GM18505 (cell line): ENCODE measurements around the gene AGPAT2.
"Not testable (repeated sequence)": the region's sequence is repeated elsewhere in the genome, so short reads cannot be mapped to it uniquely, and the experiment has no call there.

Source experiments
- ATAC-seq: cut with Tn5 transposase; IDR thresholded peaks from one replicate; pipeline ENCODE4 v1.9.1; 2021; ENCODE audit not compliant: unreplicated experiment
- POLR2A ChIP-seq: IDR thresholded peaks from 4 replicates; pipeline ENCODE4 v1.6.1; 2011; ENCODE audit warnings: borderline replicate concordance; ENCODE audit not compliant: insufficient read depth, insufficient read length; ENCODE audit errors: extremely low read depth

AGPAT2 gene

DNA sequence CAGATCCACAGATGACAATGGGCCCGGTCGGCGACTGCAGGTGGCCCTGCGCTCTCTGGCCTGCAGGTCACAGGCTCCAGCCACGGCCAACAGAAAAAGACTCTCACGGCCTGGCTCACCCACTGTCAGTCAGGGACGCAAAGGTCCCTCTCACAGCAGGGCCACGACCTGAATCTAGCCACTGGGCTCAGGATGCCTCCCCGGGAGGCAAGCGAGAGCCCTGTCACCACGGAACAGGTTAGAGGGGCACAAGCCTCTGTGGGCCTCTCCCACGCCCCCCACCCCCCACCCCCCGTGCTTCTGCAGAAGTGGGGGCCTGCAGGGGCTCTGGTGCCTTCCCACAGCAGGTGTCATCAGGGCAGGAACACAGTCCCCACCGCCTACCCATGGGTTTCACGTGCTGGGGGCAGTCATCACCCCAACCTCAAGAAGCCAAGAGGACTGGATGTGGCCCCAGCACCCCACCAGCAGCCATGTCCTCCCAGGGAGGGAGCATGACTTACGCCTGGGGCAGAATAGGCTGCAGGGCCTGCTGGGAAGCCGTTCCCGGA lies 41.8 kb downstream of the AGPAT2 start:
- TF ChIP-seq POLR2A = no peak
- ATAC-seq = no peak

GRCh38 chr9:136644593-136645351 lies 42.5 kb downstream of the AGPAT2 start:
- TF ChIP-seq POLR2A = no peak
- no peak for ATAC-seq

GRCh38 chr9:136644343-136644592 lies 43.0 kb downstream of the AGPAT2 start:
- ATAC-seq = no peak
- no peak for TF ChIP-seq POLR2A

DNA sequence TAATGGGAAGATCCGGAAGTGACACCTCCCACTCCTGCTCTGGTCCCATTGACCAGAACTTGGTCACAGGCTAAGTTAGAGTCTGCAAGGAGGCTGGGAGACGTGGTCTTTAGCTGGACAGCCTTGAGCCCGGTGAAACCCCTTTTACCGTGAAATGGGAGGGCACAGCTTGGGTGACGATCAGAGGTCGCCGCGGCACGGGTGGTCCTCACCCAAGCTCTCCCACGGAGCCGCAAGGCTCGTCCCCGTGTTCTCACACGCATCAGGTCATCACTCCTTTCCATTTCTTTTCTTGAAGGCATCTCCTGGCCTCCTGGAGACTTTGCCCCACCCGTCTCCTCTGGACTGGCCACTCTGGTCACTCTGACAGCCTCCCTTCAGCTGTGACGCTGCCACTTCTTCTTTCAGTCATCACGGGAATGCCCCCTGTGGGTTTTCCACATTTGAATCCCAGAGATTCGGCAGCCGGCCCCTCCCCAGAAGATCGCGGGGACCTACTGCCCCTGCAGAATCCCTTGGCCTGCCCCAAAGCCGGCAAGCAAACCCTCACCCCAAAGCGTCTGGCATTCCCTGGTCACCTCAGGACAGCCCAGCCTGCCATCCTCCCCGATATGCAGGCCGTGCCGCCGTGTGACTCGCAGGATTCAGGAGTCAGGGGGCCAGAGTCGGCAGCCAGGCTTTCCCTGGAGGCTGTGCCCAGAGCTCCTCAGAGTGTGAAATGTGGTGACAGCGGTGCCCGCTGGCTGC lies 43.5 kb downstream of the AGPAT2 start:
- ATAC-seq = no peak
- no peak for TF ChIP-seq POLR2A

DNA sequence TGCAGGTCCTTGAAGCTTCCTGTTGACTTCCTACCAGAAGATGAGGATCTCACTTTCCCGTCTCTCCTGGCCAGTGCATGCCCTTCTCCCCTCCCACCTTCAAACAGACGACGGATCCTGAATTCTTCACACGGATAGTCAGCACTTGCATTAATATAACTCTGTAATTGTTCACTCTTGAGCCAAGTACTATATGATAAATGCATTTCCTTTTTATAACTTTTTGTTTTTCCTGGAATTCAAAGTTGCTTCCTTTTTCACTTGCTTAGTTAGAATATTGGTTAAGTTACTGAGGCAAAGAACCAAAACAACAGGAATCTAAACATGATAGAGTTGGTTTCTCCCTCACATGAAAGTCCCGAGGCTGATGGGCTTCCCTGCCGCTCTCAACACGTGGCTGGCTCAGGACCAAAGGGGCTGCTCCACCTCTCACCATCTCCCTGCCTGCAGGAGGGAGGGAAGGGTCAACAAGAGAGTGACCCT lies 44.8 kb downstream of the AGPAT2 start:
- TF ChIP-seq POLR2A = no peak
- no peak for ATAC-seq

DNA sequence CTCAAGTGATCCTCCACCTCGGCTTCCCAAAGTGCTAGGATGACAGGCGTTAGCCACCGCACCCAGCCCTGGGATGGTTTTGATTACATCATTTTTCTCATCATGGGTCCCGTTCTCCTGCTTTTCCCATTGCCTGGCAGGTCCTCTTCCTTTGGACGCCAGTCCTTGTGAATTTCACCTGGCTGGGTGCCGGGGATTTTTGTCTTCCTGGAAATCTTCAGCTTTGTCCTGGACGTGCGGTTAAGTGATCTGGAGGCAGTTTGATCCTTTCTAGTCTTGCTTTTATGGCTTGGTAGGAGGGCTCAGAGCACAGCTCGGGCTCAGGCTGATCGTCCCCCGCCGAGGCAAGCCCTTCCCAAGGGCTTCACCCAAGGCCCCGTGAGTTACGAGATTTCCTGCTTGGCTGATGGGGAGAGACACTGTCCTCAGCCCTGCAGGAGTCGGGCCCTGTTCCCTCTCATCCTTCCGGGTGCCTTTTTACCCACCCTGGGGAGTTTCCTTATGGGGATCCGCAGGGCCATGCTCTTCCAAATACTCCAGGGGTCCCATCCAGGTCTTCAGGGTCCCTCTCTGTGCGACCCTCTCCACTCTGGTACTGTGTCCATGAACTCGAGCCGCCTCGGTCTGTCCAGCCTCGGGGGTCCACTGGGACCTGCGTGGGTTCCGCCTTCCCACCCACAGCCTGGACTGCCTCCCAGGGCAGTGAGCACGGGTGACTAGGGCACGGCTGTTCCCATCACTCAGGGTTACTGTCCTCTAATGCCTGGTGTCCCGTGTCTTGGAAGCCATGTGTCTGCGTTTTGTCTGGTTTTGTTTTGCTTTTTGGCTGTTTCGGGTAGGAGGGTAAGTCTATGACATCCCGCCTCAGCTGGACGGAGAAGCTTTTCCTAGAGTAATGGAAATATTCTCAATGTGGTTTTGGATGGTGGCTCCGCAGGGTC lies 46.8 kb downstream of the AGPAT2 start:
- ATAC-seq = no peak
- TF ChIP-seq POLR2A = no peak

DNA sequence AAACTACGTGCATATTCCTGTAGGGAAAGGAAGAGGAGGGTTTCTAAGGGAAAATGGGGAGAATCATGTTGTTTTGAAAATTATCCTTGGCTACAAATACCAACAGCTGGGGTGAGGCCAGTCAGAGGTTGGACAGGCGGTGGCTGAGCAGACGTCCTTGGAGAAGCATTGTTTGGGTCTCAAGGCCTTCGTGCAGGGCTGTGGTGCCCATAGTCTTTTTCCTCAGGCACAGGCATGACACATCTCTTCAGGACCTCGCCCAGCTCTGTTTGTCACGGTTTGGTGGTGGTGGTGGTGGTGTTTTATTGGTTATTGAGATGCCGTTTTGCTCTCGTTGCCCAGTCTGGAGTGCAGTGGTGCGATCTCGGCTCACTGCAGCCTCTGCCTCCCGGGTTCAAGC lies 52.4 kb downstream of the AGPAT2 start:
- ATAC-seq = no peak
- no peak for TF ChIP-seq POLR2A

DNA sequence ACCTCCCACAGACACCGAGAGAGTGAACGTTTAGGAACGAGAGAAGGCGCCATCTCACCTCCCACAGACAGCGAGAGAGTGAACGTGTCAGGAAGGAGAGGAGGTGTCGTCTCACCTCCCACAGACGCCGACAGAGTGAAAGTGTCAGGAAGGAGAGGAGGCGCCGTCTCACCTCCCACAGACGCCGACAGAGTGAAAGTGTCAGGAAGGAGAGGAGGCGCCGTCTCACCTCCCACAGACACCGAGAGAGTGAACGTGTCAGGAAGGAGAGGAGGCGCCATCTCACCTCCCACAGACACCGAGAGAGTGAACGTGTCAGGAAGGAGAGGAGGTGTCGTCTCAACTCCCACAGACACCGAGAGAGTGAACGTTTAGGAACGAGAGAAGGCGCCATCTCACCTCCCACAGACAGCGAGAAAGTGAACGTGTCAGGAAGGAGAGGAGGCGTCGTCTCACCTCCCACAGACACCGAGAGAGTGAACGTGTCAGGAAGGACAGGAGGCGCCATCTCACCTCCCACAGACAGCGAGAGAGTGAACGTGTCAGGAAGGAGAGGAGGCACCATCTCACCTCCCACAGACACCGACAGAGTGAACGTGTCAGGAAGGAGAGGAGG lies 54.7 kb downstream of the AGPAT2 start:
- ATAC-seq = not testable (repeated sequence)

DNA sequence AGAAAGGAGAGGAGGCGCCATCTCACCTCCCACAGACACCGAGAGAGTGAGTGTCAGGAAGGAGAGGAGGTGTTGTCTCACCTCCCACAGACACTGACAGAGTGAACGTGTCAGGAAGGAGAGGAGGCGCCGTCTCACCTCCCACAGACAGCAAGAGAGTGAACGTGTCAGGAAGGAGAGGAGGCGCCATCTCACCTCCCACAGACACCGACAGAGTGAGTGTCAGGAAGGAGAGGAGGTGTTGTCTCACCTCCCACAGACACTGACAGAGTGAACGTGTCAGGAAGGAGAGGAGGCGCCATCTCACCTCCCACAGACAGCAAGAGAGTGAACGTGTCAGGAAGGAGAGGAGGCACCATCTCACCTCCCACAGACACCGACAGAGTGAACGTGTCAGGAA lies 55.2 kb downstream of the AGPAT2 start:
- not testable (repeated sequence) for ATAC-seq

GRCh38 chr9:136631038-136632000 lies 55.9 kb downstream of the AGPAT2 start:
- TF ChIP-seq POLR2A = no peak
- no peak for ATAC-seq

GRCh38 chr9:136630662-136630992 lies 56.6 kb downstream of the AGPAT2 start:
- ATAC-seq = no peak
- TF ChIP-seq POLR2A = no peak
